ELR (cell line): Measurements from ENCODE around the gene TTC7B.

Experiments used
- DNase-seq: peaks from one replicate; pipeline ENCODE4 v3.0.0-alpha.2; 2015; ENCODE audit warnings: low read depth

TTC7B gene

DNA sequence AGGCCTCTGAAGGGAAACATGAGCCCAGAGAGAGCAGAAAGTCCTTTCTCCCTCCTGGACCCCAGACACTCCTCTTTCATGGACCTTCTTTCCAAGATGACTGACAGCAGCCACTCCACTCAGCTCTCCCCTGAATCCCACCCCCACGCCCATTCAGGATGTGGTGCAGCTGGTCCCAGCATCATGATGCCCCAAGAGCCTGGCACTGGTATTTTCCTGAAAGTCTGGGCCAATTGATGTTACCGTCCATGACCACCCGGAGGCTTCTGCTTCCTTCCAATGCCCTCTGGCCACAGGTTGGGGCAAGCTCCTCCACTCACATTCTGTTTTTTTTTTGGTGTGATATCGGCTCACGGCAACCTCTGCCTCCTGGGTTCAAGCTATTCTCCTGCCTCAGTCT, 306.8 kb downstream of the TTC7B start:
- DNase-seq: no peak

- no peak for DNase-seq
Measured at GRCh38 chr14:90508536-90509254, 307.5 kb downstream of the TTC7B start.

- no peak for DNase-seq
Measured at GRCh38 chr14:90508036-90508435, 308.2 kb downstream of the TTC7B start.

GRCh38 chr14:90507428-90507827, 308.8 kb downstream of the TTC7B start:
- no peak for DNase-seq

GRCh38 chr14:90506748-90507147, 309.5 kb downstream of the TTC7B start:
- DNase-seq: no peak

DNA sequence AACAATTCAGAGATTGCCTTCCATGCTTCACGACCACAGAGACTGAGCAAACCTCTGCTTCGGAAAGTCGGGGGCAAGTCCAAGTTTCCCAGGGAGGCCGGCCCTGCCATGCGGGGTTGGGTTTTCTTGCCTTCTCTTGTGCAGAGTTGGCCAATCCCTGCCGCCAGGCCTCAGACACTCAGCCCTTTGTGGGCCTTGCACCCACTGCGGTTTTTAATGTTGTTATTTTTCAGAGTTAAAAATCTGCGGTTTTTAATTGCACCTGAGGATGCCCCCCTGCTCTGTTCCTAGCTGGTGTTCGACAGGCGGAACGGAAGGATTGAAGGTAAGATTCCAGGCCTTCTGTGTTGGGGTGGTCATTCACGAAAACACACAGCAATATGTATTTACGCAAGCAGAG, 310.7 kb downstream of the TTC7B start:
- DNase-seq: no peak

DNA sequence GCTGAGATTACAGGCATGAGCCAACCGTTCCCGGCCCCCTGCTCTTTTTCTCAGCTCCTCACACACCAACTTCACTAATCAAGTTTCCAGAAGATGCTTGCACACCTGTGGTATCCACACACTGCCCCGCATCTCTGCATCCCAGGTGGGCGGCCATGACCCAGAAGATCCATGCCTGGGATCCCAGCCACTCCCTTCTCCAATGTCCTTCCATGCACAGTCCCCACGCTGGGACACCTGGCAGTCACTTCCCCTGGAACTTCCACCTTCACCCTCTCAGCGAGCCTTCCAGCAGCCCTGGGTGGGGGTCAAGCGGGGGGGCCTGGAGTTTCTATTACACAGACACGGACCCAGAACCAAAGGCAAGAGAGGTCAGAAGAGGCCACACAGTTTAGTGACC, 311.6 kb downstream of the TTC7B start:
- no peak for DNase-seq

DNA sequence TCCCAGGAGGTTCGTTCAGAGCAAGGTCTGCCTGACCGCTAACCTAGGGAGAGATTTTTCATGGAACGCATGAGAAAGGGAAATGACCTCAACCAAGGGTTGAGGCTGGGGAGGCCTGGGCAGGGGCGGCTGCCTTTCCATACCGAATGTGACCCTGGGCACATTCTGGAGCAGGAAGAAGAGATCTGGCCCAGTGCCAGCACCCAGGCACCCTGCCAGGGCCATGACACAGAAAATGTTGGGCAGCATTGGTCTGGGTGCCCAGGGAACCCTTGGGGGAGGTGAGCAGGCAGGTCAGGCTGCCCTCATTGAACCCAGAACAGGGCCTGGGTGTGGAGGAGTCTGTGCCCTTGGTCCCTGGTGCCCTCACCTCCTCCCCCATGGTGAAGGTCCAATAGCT, 312.6 kb downstream of the TTC7B start:
- no peak for DNase-seq

- DNase-seq: no peak
Measured at GRCh38 chr14:90502760-90503159, 313.5 kb downstream of the TTC7B start.

DNA sequence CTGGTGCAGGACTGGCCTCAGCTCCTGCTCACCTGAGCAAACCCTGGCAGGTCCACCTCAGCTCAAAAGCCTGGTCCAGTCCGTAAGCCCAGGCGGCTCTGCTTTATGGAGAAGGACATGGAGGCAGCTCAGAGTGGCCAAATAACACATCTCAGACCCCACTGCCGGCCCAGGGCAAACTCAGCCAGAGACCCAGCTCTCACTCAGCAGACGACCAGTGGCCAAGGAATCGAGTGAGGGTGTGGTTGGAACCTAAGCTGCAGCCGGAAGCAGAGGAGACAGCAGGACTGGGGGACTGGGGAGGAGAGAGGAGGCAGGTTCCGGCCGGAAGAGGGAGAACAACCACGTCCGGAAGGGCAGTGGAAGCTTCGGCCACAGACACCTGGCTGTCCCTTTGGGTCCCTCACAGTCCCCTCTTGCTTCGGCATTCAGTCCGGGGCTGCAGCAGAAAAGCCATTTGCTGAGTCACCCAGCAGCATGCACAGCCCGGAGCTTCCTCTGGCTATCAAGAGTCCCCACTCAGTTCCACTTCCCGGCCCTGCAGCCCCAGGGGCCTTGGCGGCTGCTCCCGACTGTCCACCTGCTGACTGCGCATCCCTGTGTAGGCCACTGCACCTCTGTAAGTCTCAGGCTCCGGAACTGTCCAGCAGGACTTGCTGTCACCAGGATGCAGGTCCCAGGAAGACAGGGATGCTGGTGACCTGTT, 315.4 kb downstream of the TTC7B start:
- DNase-seq: no peak

DNA sequence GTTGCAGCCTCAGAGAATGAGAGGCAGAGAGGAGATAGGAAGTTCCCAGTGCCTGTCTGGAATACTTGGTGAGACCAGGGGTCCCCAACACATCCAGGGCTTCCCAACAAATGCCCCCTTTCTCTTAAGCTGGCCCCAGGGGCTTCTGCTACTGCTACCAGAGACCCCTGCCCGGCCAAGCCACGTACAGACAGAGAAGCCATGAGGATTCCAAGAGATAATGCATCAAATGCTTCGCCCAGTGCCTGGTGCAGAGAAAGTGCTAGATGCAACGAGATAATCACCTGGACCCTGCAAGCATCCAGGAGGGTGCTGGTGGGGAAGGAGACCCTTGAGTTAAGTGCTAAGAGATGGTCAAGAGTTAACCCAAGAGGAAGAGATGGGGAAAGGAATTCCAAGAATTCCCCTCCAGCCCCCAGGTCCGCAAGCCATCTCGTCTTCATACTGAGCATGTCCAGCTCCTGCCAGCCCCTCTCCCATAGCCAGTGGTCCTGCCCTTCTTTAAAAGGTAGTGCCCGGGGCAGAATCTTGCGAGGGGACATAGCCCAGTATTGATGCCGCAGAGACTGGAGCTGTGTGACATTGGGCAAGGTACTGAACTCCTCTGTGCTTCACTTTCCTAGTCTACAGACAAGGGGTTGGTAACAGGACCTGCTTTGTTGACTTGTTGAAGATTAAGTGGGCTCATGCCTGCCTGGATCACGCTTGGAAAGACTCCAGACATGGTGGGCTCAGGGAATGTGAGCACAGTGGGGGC, 316.1 kb downstream of the TTC7B start:
- DNase-seq: no peak

DNA sequence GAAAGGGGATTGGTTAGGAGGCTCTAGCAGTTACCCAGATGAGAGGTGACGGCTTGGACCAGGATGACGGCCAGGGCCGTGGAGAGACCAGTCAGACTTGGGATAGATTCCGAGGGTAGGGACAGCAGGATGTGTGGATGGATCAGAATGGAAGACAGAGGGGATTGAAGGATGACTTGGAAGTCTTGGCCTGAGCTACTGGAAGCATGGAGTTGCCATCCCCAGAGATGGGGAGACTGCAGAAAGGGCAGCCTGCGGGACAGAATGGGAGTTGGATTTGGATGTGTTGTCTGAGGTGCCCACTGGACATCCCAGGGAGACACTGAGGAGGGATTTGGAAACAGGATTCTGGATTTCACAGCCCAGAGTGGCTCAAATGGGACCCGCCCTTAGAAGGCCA, 317.1 kb downstream of the TTC7B start:
- no peak for DNase-seq

GRCh38 chr14:90498198-90498597, 318.0 kb downstream of the TTC7B start:
- DNase-seq: no peak

DNA sequence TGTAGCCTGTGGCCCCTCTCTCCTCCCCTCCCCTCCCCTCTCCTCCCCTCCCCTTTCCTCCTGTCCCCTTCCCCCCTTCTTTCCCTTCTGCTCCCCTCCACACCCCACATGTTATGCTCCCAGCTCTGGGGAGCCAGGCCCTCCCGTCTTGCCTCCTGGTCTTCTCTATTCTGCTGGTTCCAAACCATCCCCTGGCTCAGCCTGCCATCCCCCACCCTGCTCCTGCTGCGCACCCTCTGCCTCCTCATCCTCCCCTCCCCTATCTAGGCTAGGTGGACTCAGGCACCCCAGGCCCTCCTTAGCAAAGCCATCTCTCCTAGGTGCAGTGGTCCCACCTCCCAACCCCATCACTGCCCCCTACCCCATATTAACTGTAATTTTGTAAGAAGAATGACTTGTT, 319.9 kb downstream of the TTC7B start:
- no peak for DNase-seq

GRCh38 chr14:90495357-90496276, 320.6 kb downstream of the TTC7B start:
- DNase-seq: peak; percentile 69

DNA sequence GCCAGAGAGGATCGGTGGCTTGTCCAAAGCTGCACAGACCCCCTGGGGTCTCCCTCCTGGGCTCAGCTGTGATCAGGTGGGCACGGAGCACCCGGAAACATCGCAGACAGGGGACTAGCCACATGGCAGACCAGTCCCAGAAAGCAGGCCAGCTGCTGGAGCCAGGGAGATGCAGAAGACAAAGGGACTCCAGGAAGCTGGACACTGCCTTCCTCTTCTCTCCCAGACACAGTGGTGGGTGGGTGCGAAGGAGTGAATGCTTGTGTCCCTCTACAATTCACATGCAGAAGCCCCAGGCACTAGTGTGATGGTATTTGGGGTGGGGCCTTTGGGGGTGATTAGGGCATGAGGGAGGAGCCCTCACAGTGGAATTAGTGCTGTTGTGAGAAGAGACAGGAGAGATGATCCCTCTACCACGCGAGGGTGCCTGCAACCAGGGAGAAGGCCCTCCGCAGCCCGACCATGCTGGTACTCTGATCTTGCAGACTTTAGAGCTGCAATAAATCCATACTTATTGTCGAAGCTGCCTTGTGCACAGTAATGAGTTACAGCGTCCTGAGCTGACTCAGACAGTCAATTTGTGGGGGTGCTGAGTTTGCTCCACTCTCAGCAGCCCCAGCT, 324.2 kb downstream of the TTC7B start:
- no peak for DNase-seq

GRCh38 chr14:90491221-90491885, 324.9 kb downstream of the TTC7B start:
- no peak for DNase-seq

GRCh38 chr14:90490720-90491050, 325.5 kb downstream of the TTC7B start:
- no peak for DNase-seq

- no peak for DNase-seq
Measured at GRCh38 chr14:90489916-90490719, 326.1 kb downstream of the TTC7B start.

GRCh38 chr14:90489306-90489705, 326.9 kb downstream of the TTC7B start:
- DNase-seq: no peak
